GM19328 (cell line): Measurements from ENCODE around the gene DDX31.
A peak's percentile ranks its signal among the peaks of the same experiment; 100 is the strongest.
"Not testable (repeated sequence)": the region's sequence is repeated elsewhere in the genome, so short reads cannot be mapped to it uniquely, and the experiment has no call there.

ENCODE experiments used
- ATAC-seq: cut with Tn5 transposase; IDR thresholded peaks from one replicate; pipeline ENCODE4 v1.9.1; 2021; ENCODE audit warnings: mild to moderate bottlenecking, moderate library complexity; ENCODE audit not compliant: unreplicated experiment

Gene DDX31

GRCh38 chr9:132669698-132670456, at the start of gene DDX31:
TSS of gene DDX31 (minus strand) at chr9:132669983. CDS start at chr9:132669934, 49 bp downstream.
- ATAC-seq: peak; percentile 74

GRCh38 chr9:132718381-132718928, 48.7 kb upstream of the DDX31 start:
- ATAC-seq: not testable (repeated sequence)

GRCh38 chr9:132717326-132717945, 47.7 kb upstream of the DDX31 start:
- ATAC-seq: no peak

- no peak for ATAC-seq
These were observed 46.2 kb upstream of the DDX31 start for GRCh38 chr9:132716007-132716406.

- no peak for ATAC-seq
These were observed 43.0 kb upstream of the DDX31 start for GRCh38 chr9:132712753-132713152.

- ATAC-seq: no peak
These were observed 42.1 kb upstream of the DDX31 start for GRCh38 chr9:132711846-132712245.

- not testable (repeated sequence) for ATAC-seq
These were observed 41.4 kb upstream of the DDX31 start for GRCh38 chr9:132711152-132711551.

- ATAC-seq: no peak
These were observed 40.5 kb upstream of the DDX31 start for GRCh38 chr9:132710333-132710732.

GRCh38 chr9:132708769-132709430, 39.1 kb upstream of the DDX31 start:
- no peak for ATAC-seq

GRCh38 chr9:132708239-132708638, 38.5 kb upstream of the DDX31 start:
- no peak for ATAC-seq

- ATAC-seq: no peak
These were observed 33.6 kb upstream of the DDX31 start for GRCh38 chr9:132703336-132703735.

GRCh38 chr9:132702254-132702653, 32.5 kb upstream of the DDX31 start:
- ATAC-seq: no peak

GRCh38 chr9:132699956-132700355, 30.2 kb upstream of the DDX31 start:
- ATAC-seq: no peak

- no peak for ATAC-seq
These were observed 29.2 kb upstream of the DDX31 start for GRCh38 chr9:132698989-132699388.

- ATAC-seq: no peak
These were observed 27.4 kb upstream of the DDX31 start for GRCh38 chr9:132697230-132697629.

- ATAC-seq: no peak
These were observed 24.4 kb upstream of the DDX31 start for GRCh38 chr9:132694144-132694543.

GRCh38 chr9:132690696-132691095, 20.9 kb upstream of the DDX31 start:
- ATAC-seq: no peak

- ATAC-seq: no peak
These were observed 14.1 kb upstream of the DDX31 start for GRCh38 chr9:132683873-132684272.

- no peak for ATAC-seq
These were observed 11.8 kb upstream of the DDX31 start for GRCh38 chr9:132681561-132681960.

- ATAC-seq: no peak
These were observed 10.3 kb upstream of the DDX31 start for GRCh38 chr9:132679946-132680625.

- no peak for ATAC-seq
These were observed 8.2 kb upstream of the DDX31 start for GRCh38 chr9:132677976-132678375.
